Measurements from ENCODE around the gene SCN4B. TPM values are rescaled to one million over a fixed set of nuclear protein-coding genes. Genes with fewer than 3 reads are reported as not detected.
"Not testable (repeated sequence)": the region's sequence is repeated elsewhere in the genome, so short reads cannot be mapped to it uniquely, and the experiment has no call there.

SCN4B gene
- total RNA-seq, 2 donors from 2014 or later: 0.33 to 1.6 TPM

- ATAC-seq: no peak
- 59% methylated on average over 6 of the region's 6 CpGs for WGBS, 2 donors
- no peak for TF ChIP-seq POLR2A (IDR thresholded peaks at IDR 0.05)
- no peak for TF ChIP-seq CTCF (IDR thresholded peaks at IDR 0.05)
- H3K4me3 ChIP-seq: no peak overlapping the region
- no peaks in the 10 kb centered on the region for H3K36me3 ChIP-seq (replicated peaks in 1 of 2; ENCODE audit: insufficient read depth in 1 of 2, low read depth in 2 of 2)
- DNase-seq: no peak
- H3K27me3 ChIP-seq: no peaks in the 10 kb centered on the region
- H3K9me3 ChIP-seq: no peaks in the 10 kb centered on the region
- H3K4me1 ChIP-seq: no peaks in the 10 kb centered on the region
- no peak overlapping the region for H3K27ac ChIP-seq
- intact Hi-C loops (cut with DNase I): no loop called here
Observed at GRCh38 chr11:118186346-118187107, 33.9 kb upstream of the SCN4B start.

GRCh38 chr11:118184784-118185579 lies 32.4 kb upstream of the SCN4B start:
- DNase-seq (no peak), ATAC-seq (no peak)
- no peaks in the 10 kb centered on the region for H3K27me3 ChIP-seq
- H3K4me1 ChIP-seq: no peaks in the 10 kb centered on the region
- intact Hi-C loops (cut with DNase I): no loop called here
- H3K27ac ChIP-seq: no peak overlapping the region
- 85 to 89% methylated on average over 12 of the region's 12 CpGs for WGBS, 2 donors
- TF ChIP-seq CTCF (IDR thresholded peaks at IDR 0.05) (no peak), POLR2A (IDR thresholded peaks at IDR 0.05) (no peak)
- H3K36me3 ChIP-seq (replicated peaks in 1 of 2; ENCODE audit: insufficient read depth in 1 of 2, low read depth in 2 of 2): no peaks in the 10 kb centered on the region
- H3K9me3 ChIP-seq: no peaks in the 10 kb centered on the region
- no peak overlapping the region for H3K4me3 ChIP-seq

GRCh38 chr11:118183691-118184090 lies 31.1 kb upstream of the SCN4B start:
- intact Hi-C loops (cut with DNase I); DNase-seq: not testable (repeated sequence)

GRCh38 chr11:118180300-118180703 lies 27.7 kb upstream of the SCN4B start:
- DNase-seq: peak in 3 of 4 donors; percentile 29 to 49 (median 33)
- ATAC-seq: peak; percentile 52
- no peak overlapping the region for H3K27ac ChIP-seq
- no peaks in the 10 kb centered on the region for H3K36me3 ChIP-seq (replicated peaks in 1 of 2; ENCODE audit: insufficient read depth in 1 of 2, low read depth in 2 of 2)
- 28 to 46% methylated on average over 5 to 11 of the region's 11 CpGs for WGBS, 2 donors
- TF ChIP-seq POLR2A (IDR thresholded peaks at IDR 0.05) (no peak), CTCF (IDR thresholded peaks at IDR 0.05) (no peak)
- no peaks in the 10 kb centered on the region for H3K9me3 ChIP-seq
- no peak overlapping the region for H3K4me3 ChIP-seq
- no peaks in the 10 kb centered on the region for H3K4me1 ChIP-seq
- no peaks in the 10 kb centered on the region for H3K27me3 ChIP-seq
- intact Hi-C loops (cut with DNase I): no loop called here

More at GRCh38 chr11:118183691-118184090, 31.1 kb upstream of the SCN4B start:
- H3K9me3 ChIP-seq; ATAC-seq; H3K4me1 ChIP-seq; H3K27me3 ChIP-seq; H3K27ac ChIP-seq; H3K36me3 ChIP-seq (replicated peaks in 1 of 2; ENCODE audit: insufficient read depth in 1 of 2, low read depth in 2 of 2); H3K4me3 ChIP-seq: not testable (repeated sequence)
- WGBS, 2 donors: 82 to 96% methylated on average over 5 of the region's 5 CpGs

GRCh38 chr11:118176778-118177134 lies 24.1 kb upstream of the SCN4B start:
- no peak overlapping the region for H3K27ac ChIP-seq
- intact Hi-C loops (cut with DNase I): no loop called here
- H3K9me3 ChIP-seq: no peaks in the 10 kb centered on the region
- no peak overlapping the region for H3K4me3 ChIP-seq
- H3K27me3 ChIP-seq: no peaks in the 10 kb centered on the region
- ATAC-seq: no peak
- TF ChIP-seq CTCF (IDR thresholded peaks at IDR 0.05): no peak
- no peak for TF ChIP-seq POLR2A (IDR thresholded peaks at IDR 0.05)
- no peaks in the 10 kb centered on the region for H3K36me3 ChIP-seq (replicated peaks in 1 of 2; ENCODE audit: insufficient read depth in 1 of 2, low read depth in 2 of 2)
- DNase-seq: no peak
- 77 to 79% methylated on average over 4 of the region's 4 CpGs for WGBS, 2 donors
- peaks cover 2% of the 10 kb centered on the region for H3K4me1 ChIP-seq
